Measurements from ENCODE around the gene CSMD2. TPM values are rescaled to one million over a fixed set of nuclear protein-coding genes. Genes with fewer than 3 reads are reported as not detected.

The CSMD2 gene
- total and polyA plus RNA-seq, 2 of the 8 experiments (the other 6 are each of a cell fraction or from before 2014, with no cell fraction given), result 7.0 to 14.7 TPM

DNA sequence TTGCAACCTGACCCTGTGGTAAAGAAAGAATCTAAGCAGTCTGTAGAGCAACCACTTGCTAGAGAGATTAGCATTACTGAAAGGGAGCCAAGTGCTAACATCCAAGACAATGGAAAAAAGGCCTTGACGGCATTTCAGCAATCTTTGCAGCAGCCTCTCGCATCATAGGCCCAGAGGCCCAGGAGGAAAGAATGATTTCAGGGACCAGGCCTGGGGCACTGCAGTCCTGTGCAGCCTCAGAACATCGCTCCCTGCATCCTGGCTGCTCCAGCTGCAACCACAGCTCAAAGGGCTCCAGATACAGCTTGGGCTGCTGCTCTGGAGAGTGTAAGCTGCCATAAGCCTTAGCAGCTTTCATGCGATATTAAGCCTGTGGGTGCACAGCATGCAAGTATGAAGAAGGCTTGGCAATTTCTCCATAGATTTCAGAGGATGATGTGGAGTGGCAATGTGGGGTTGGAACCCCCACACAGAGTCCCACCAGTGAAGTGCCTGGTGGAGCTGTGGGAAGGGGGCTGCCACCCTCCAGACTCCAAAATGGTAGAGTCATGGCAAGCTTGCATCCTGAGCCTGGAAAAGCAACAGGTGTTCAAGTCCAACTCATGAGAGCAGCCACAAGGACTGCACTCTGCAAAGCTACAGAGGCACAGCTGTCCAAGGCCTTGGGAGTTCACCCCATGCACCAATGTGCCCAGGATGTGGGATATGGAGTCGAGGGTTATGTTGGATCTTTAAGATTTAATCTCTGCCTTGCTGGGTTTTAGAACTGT is 411.8 kb downstream of the CSMD2 start (continued):
- TF ChIP-seq POU5F1 (IDR thresholded peaks at IDR 0.05; ENCODE audit: low read depth, low read length) (no peak), CHD2 (IDR thresholded peaks at IDR 0.05; ENCODE audit: low read length) (no peak), BACH1 (IDR thresholded peaks at IDR 0.05; ENCODE audit: low read length) (no peak), SP4 (IDR thresholded peaks at IDR 0.05; ENCODE audit: low read length) (no peak), YY1 (IDR thresholded peaks at IDR 0.05; ENCODE audit: low read depth, low read length) (no peak), ASH2L (IDR thresholded peaks at IDR 0.05; ENCODE audit: low read length) (no peak), CHD7 (IDR thresholded peaks at IDR 0.05; ENCODE audit: insufficient replicate concordance, low read length) (no peak), EZH2 (IDR thresholded peaks at IDR 0.05; ENCODE audit: low read depth, low read length, severe bottlenecking) (no peak)
